ENCODE data around the gene DHPS. TPM values are rescaled to one million over a fixed set of nuclear protein-coding genes. Genes with fewer than 3 reads are reported as not detected.
A peak's percentile ranks its signal among the peaks of the same experiment; 100 is the strongest.

DHPS gene
- total and polyA plus RNA-seq, 2 of the 13 experiments (the other 11 are each of a cell fraction or from before 2014, with no cell fraction given) = 43.3 to 84.3 TPM

DNA sequence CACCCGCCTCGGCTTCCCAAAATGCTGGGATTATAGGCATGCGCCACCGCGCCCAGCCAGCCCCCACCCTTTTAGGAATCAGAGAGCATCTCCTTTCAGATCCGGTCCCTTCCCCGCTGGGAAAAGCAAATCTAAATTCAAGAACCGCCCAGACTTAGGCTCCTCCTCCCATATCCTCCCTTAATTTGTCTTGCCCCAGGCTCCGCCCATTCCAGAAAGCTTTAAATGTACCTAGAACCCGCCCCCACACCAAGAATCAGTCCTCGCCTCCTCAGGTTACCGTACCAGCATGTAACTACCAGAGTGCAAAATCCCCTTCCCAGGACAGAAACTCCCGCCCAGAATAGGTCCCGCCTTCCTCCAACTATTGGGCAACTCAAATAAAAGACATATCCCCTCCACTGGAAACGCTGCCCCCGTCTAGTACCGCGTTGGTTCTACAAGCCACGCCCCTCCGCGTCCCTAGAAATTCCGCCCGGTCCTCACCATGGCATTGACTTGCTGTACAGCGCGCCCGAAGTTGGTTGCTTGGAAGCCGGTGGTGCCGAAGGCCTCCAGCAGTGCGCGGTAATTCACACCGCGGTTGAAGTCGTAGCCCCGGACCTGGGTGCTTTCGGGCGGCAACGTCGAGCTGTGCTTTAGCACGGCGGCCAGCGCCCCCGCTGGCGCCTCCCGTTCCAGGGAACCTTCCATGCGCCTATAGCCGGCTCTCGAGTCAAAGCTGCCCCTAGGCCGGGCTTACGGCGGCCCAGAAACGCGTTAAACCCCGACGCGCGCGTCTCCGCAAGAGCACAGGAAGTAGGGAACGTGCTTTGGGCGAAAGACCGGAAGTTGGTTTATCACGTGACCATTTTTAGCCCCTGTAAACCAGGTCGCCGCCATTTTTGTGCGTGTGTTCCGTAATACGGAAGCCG lies at the start of gene DHPS (continued):
- TF ChIP-seq, protein P1, sequence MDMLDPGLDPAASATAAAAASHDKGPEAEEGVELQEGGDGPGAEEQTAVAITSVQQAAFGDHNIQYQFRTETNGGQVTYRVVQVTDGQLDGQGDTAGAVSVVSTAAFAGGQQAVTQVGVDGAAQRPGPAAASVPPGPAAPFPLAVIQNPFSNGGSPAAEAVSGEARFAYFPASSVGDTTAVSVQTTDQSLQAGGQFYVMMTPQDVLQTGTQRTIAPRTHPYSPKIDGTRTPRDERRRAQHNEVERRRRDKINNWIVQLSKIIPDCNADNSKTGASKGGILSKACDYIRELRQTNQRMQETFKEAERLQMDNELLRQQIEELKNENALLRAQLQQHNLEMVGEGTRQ (IDR thresholded peaks at IDR 0.05; ENCODE audit: low read depth, low read length) = peak; percentile 96
- TF ChIP-seq, protein P1 (CRISPR knock-in tag; IDR thresholded peaks at IDR 0.05; ENCODE audit: borderline replicate concordance) = peak; percentile 95; the same call in 1 of the 2 replicates
- no peak for TF ChIP-seq MBD4 (IDR thresholded peaks at IDR 0.05; ENCODE audit: borderline replicate concordance, low read length)
- TF ChIP-seq, protein P2, sequence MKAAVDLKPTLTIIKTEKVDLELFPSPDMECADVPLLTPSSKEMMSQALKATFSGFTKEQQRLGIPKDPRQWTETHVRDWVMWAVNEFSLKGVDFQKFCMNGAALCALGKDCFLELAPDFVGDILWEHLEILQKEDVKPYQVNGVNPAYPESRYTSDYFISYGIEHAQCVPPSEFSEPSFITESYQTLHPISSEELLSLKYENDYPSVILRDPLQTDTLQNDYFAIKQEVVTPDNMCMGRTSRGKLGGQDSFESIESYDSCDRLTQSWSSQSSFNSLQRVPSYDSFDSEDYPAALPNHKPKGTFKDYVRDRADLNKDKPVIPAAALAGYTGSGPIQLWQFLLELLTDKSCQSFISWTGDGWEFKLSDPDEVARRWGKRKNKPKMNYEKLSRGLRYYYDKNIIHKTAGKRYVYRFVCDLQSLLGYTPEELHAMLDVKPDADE (CRISPR knock-in tag; IDR thresholded peaks at IDR 0.05) = no peak
- TF ChIP-seq, protein P3, sequence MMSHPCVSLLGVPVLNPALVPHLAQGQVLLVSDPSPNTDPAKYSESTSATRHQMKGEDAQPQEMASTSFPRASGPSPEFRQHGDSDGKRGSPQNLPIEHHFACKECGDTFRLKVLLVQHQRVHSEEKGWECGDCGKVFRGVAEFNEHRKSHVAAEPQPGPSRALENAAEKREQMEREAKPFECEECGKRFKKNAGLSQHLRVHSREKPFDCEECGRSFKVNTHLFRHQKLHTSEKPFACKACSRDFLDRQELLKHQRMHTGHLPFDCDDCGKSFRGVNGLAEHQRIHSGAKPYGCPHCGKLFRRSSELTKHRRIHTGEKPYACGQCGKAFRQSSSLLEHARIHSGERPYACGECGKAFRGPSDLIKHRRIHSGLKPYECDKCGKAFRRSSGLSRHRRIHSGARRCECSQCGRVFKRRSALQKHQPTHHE (CRISPR knock-in tag; IDR thresholded peaks at IDR 0.05; ENCODE audit: borderline replicate concordance) = 0 out of 2 replicates have a peak, but pooled peaks have one; percentile 58
- 0 out of 4 replicates have a peak, but pooled peaks of 1 of the 2 experiments have one; percentile 22 for TF ChIP-seq EP300 (IDR thresholded peaks at IDR 0.05; ENCODE audit: low read depth in 2 of 2, low read length in 2 of 2)
- TF ChIP-seq EP300 (CRISPR knock-in tag; IDR thresholded peaks at IDR 0.05; ENCODE audit: borderline replicate concordance) = no peak
- TF ChIP-seq STAT5B (CRISPR knock-in tag; IDR thresholded peaks at IDR 0.05) = 0 out of 2 replicates have a peak, but pooled peaks have one; percentile 48
- peak; percentile 42; the same call in 1 of the 2 replicates for TF ChIP-seq POLR2AphosphoS2 (IDR thresholded peaks at IDR 0.05; ENCODE audit: low read depth, low read length)
- no peak for TF ChIP-seq ZNF782 (CRISPR knock-in tag; IDR thresholded peaks at IDR 0.05; ENCODE audit: borderline replicate concordance)
- TF ChIP-seq SRSF4 (IDR thresholded peaks at IDR 0.05; ENCODE audit: low read depth, low read length, poor library complexity, severe bottlenecking) = no peak
- peak; percentile 63 for TF ChIP-seq NFYC (CRISPR knock-in tag; IDR thresholded peaks at IDR 0.05)
- TF ChIP-seq JUN (CRISPR knock-in tag; IDR thresholded peaks at IDR 0.05) = peak; percentile 57
- TF ChIP-seq ZNF343 (CRISPR knock-in tag; IDR thresholded peaks at IDR 0.05) = no peak
- peak; percentile 69; the same call in 1 of the 2 replicates for TF ChIP-seq ZNF232 (CRISPR knock-in tag; IDR thresholded peaks at IDR 0.05; ENCODE audit: borderline replicate concordance)
- TF ChIP-seq NR2F6 (IDR thresholded peaks at IDR 0.05) = peak; percentile 15; the same call in 1 of the 2 replicates
- TF ChIP-seq NR2F6 (CRISPR knock-in tag; IDR thresholded peaks at IDR 0.05) = 0 out of 2 replicates have a peak, but pooled peaks have one; percentile 11
- 0 out of 2 replicates have a peak, but pooled peaks have one; percentile 62 for TF ChIP-seq SP2 (CRISPR knock-in tag; IDR thresholded peaks at IDR 0.05)
- peak; percentile 86 for TF ChIP-seq THAP11 (CRISPR knock-in tag; IDR thresholded peaks at IDR 0.05)
- TF ChIP-seq, protein P4, sequence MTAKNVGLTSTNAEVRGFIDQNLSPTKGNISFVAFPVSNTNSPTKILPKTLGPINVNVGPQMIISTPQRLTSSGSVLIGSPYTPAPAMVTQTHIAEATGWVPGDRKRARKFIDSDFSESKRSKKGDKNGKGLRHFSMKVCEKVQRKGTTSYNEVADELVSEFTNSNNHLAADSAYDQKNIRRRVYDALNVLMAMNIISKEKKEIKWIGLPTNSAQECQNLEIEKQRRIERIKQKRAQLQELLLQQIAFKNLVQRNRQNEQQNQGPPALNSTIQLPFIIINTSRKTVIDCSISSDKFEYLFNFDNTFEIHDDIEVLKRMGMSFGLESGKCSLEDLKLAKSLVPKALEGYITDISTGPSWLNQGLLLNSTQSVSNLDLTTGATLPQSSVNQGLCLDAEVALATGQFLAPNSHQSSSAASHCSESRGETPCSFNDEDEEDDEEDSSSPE (CRISPR knock-in tag; IDR thresholded peaks at IDR 0.05) = peak; percentile 85
- TF ChIP-seq MAFF (IDR thresholded peaks at IDR 0.05; ENCODE audit: low read depth, low read length) = 0 out of 2 replicates have a peak, but pooled peaks have one; percentile 3
- no peak for TF ChIP-seq EHMT2 (IDR thresholded peaks at IDR 0.05; ENCODE audit: borderline replicate concordance, low read depth, low read length)
